DMS53 treated with DMSO at 0.1 percent for 48 hours (cell line): ENCODE results near the gene PIAS1.
"Not testable (repeated sequence)": the region's sequence is repeated elsewhere in the genome, so short reads cannot be mapped to it uniquely, and the experiment has no call there.

Experiments used
- DNase-seq: peaks from one replicate; lab custom pipeline; 2025; ENCODE audit not compliant: unreplicated experiment; lab: John Stamatoyannopoulos, UW

The PIAS1 gene

GRCh38 chr15:68053701-68054627 is at the start of gene PIAS1:
Gene PIAS1, plus strand, starts transcription at chr15:68054315. Its CDS starts 12 bp downstream, at chr15:68054327.
- DNase-seq = peak; percentile 81

GRCh38 chr15:68007642-68008041 is 46.5 kb upstream of the PIAS1 start:
- DNase-seq = not testable (repeated sequence)

DNA sequence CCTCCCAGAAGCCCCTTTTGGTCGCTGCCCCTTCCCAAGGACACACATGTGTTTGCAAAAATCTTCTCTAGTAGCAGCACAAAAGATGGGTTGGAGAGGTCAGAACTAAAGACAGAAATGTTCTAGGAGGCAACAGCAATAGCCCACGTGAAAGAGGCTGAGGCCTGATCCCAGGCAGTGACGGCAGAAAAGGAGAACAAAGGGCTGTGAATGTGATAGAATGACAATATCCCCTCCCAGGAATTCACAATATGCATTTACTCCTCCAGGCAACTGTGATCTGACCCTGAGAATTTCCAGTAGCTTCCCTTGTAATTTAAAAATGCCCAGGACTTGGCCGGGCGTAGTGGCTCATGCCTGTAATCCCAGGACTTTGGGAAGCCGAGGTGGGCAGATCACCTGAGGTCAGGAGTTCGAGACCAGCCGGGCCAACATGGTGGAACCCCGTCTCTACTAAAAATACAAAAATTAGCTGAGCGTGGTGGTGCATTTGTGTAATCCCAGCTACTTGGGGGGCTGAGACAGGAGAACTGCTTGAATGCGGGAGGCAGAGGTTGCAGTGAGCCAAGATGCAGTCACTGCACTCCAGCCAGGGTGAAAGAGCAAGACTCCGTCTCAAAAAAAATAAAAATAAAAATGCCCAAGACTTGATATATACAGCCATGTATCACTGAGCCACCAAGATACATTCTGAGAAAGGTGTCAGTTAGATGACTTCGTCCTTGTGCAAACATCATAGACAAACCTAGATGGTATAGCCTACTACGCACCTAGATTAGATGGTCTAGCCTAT is 43.6 kb upstream of the PIAS1 start:
- DNase-seq = no peak

DNA sequence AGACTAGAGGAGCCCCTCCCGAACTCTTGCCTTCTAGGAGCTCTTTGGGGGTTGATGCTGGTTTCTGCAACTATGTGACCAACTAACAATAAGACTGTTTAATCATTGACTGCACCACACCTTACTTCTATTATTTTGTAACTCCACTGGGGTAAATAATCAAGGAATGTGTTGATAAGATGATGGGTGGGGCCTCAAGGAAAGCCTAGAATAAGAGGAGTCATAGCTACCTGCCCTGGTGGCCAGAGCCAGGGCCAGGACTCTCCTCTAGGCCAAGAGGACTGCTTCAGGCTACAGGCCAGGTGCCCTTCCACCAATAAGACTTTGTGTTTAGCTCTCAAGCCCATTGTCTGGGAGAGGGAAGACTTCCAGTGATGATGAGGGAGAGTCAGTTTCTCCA is 41.2 kb upstream of the PIAS1 start:
- DNase-seq = no peak

DNA sequence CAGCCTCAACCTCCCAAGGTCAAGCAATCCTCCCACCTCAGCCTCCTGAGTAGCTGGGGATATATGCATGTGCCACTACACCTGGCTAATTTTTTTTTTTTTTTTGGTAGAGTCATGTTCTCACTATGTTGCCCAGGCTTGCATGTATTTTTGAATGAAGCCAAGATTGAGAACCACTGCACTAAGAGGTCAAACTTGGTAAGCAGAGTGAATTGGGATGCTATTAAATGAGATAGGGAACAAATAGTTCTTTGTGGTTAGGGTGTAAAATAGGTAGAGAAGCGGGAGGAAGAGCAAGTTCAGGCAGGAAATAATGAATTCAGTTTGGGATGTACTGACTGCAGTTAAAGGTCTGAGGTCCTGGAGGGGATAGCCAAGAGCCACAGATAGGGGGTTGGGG is 39.9 kb upstream of the PIAS1 start:
- no peak for DNase-seq

DNA sequence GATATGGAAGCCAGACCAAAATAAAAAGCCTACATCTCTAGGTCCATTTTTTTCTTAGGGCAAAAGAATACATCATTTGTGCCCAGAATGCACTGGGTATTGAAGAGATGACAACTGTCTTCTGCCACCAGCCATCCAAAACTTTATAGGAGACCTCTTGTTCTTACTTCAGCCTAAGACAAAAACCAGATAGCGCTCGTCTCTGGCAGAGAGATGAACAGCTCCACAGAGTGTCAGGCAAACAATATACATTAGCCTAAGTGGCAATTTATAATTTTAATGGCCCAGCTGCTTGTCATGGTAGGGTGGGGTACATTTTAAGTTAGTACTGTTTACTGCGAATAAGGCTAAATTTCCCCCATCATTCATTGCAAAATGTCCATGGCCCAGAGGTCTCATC is 38.9 kb upstream of the PIAS1 start:
- no peak for DNase-seq

GRCh38 chr15:68017201-68017600 is 36.9 kb upstream of the PIAS1 start:
- DNase-seq = no peak

- DNase-seq = no peak
Measured at GRCh38 chr15:68018797-68019444, 35.2 kb upstream of the PIAS1 start.

- no peak for DNase-seq
Measured at GRCh38 chr15:68019814-68020525, 34.1 kb upstream of the PIAS1 start.

GRCh38 chr15:68020685-68021084 is 33.4 kb upstream of the PIAS1 start:
- no peak for DNase-seq

DNA sequence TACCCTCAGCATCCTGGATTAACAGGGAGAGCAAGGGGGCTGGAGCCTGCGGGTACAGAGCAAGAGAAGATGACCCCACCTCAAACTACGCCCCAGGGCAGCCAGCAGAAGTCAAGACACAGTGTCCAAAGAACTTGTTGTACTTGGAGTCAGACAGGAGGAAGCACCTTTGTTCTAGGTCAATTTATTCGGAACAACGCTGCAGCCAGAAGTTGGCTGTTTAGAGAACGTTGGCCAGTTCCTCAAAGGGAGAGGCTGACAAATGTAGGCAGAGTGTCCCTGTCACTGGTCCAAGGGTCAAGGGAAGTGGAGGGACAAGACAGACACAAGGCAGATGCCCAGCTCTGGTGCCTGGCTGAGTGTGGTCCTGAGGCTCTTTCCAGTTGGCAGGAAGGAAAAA is 32.1 kb upstream of the PIAS1 start:
- no peak for DNase-seq

- no peak for DNase-seq
Measured at GRCh38 chr15:68023307-68024101, 30.6 kb upstream of the PIAS1 start.

DNA sequence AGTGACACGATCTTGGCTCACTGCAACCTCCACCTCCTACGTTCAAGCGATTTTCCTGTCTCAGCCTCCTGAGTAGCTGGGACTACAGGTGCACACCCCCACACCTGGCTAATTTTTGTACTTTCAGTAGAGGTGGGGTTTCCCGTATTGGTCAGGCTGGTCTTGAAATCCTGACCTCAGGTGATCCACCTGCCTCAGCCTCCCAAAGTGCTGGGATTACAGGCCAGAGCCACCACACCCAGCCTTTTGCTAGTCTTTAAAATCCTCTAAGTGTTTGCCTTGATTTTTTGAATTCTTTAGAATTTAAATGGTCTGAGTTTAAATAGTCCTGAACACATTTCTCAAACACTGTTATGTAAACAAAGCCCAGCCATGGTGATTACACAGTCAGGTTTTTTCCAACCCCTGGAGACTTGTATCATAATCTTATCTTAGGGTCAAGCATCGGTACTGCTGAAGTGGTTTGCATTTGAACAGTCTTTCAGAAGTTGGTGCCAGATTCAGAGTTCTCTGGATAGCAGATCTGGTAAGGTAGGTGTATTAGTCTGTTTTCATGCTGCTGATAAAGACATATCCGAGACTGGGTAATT is 28.2 kb upstream of the PIAS1 start:
- no peak for DNase-seq

- no peak for DNase-seq
Measured at GRCh38 chr15:68027388-68027787, 26.7 kb upstream of the PIAS1 start.

DNA sequence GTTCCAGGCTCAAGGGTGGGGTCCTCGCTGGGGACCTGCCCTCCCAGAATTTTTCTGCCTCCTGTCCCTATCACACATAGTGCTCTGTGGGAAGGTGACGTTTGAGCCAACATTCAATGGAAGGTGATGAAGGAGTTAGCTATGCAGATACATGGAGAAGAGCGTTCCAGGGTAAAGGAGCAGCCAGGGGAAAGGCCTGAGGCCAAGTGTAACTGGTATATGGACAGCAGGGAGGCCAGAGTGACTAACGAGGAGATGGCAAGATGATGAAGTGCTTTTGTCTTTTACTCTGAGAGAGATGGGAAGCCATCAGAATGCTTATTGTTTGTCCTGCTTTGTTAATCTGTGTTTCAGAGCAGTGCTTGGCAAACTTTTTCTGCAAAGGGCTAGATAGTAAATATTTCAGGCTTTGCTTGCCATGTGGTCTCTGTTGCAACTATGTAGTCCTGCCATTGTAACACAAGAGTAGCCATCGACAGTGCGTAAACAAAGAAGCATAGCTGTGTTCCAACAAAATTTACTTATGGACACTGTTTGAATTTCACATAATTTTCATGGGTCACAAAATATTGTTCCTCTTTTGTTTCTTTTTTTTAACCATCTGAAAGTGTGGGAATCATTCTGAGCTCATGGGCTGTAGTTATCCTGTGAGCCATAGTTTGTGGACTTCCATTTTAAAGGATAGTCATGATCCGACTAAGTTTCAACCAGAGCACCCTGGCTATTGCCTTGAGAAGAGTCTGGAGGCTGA is 25.8 kb upstream of the PIAS1 start:
- DNase-seq = no peak

- no peak for DNase-seq
Measured at GRCh38 chr15:68028888-68029207, 25.3 kb upstream of the PIAS1 start.

GRCh38 chr15:68029959-68030358 is 24.2 kb upstream of the PIAS1 start:
- DNase-seq = no peak

DNA sequence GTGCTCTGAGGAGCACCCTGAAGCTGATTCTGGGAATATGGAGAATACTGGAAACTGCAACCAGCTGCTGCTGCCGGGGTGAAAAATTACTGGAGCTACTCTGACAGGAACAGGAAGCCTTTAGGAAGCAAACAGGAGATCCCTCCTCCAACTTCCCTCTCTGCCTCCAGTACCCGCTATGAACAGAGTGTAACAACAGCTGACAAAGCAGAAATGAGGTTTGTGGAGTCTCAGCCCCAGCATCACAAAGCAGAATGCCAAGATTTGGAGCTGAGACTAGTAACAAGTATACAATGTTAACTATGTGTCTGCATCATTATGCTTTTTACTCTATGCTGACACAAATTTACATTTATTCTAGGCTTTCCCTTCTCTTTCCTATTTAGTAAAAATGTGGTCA is 22.7 kb upstream of the PIAS1 start:
- DNase-seq = no peak

GRCh38 chr15:68032672-68033071 is 21.4 kb upstream of the PIAS1 start:
- DNase-seq = no peak
